SK-N-SH (cell line): ENCODE data around the gene MOGAT3. TPM values are rescaled to one million over a fixed set of nuclear protein-coding genes. Genes with fewer than 3 reads are reported as not detected.

Experiments
- CTCF ChIA-PET: fragments of 300-600, 350-600 bp; formaldehyde crosslinking; extraction: SDS; loops from one replicate; lab custom pipeline; 2021; lab: Yijun Ruan, JAX
- POLR2A ChIA-PET: fragments of 350-600 bp; sonication (Branson Sonifier 250); formaldehyde crosslinking; extraction: SDS; loops from one replicate; lab custom pipeline; 2020; ENCODE audit warnings: antibody characterized with exemption, inconsistent platforms; lab: Yijun Ruan, JAX
- DNase-seq: peaks from one replicate; pipeline ENCODE4 v3.0.0; 2012
- H2AFZ ChIP-seq: fragments of 200-600 bp; sonication (generic); 2 replicates; pipeline ENCODE4 v1.8.1; 2016; ENCODE audit warnings: antibody characterized with exemption, mild to moderate bottlenecking, low read depth
- H3F3A ChIP-seq: fragments of 200-600 bp; sonication (generic); replicated peaks from 2 replicates; pipeline ENCODE3; 2016; ENCODE audit warnings: antibody characterized with exemption, mild to moderate bottlenecking; ENCODE audit not compliant: insufficient read depth
- H3K27ac ChIP-seq, 2 experiments: fragments of 200-500 bp in 1 of 2; fragments of 200-600 bp in 1 of 2; sonication (Bioruptor generic) in 1 of 2; sonication (generic), shearing (Covaris generic) in 1 of 2; 2 replicates each; pipeline versions ENCODE4 v1.5.1 to v1.6.1; 2014 to 2016; ENCODE audit warnings: low read depth in 2 of 2, inconsistent platforms in 1 of 2, low read length in 1 of 2, mild to moderate bottlenecking in 1 of 2, mixed read lengths in 1 of 2
- H3K27me3 ChIP-seq: fragments of 200-600 bp; sonication (generic), shearing (Covaris generic); 2 replicates; pipeline ENCODE4 v1.6.1; 2016; ENCODE audit warnings: mixed run types; ENCODE audit not compliant: insufficient read depth
- H3K36me3 ChIP-seq, 2 experiments: fragments of 200-500 bp in 1 of 2; fragments of 200-600 bp in 1 of 2; sonication (Bioruptor generic) in 1 of 2; sonication (generic) in 1 of 2; replicated peaks in 1 of 2; 2 replicates each; pipeline versions ENCODE3 to v1.5.1; 2014 to 2016; ENCODE audit warnings: low read length in 1 of 2, mild to moderate bottlenecking in 1 of 2; ENCODE audit not compliant: insufficient read depth in 2 of 2, control insufficient read depth in 1 of 2
- H3K4me1 ChIP-seq, 2 experiments: fragments of 200-500 bp in 1 of 2; fragments of 200-600 bp in 1 of 2; sonication (Bioruptor generic) in 1 of 2; sonication (generic), shearing (Covaris generic) in 1 of 2; 2 replicates each; pipeline versions ENCODE4 v1.5.1 to v1.6.1; 2014 to 2016; ENCODE audit warnings: low read depth in 1 of 2, low read length in 1 of 2, mixed run types in 1 of 2; ENCODE audit not compliant: insufficient read depth in 2 of 2, control insufficient read depth in 1 of 2
- H3K4me2 ChIP-seq: fragments of 200-600 bp; sonication (generic), shearing (Covaris generic); 2 replicates; pipeline ENCODE4 v1.6.1; 2017; ENCODE audit warnings: mixed run types
- H3K4me3 ChIP-seq, 2 experiments: fragments of 200-500 bp in 1 of 2; fragments of 200-600 bp in 1 of 2; sonication (Bioruptor generic) in 1 of 2; sonication (generic), shearing (Covaris generic) in 1 of 2; 2 replicates each; pipeline versions ENCODE4 v1.5.1 to v1.8.1; 2014 to 2016; ENCODE audit warnings: low read depth in 2 of 2, inconsistent platforms in 1 of 2, low read length in 1 of 2, mild to moderate bottlenecking in 1 of 2, mixed read lengths in 1 of 2, moderate library complexity in 1 of 2
- H3K79me2 ChIP-seq: fragments of 200-600 bp; sonication (generic); 2 replicates; pipeline ENCODE4 v1.8.1; 2017; ENCODE audit warnings: mild to moderate bottlenecking; ENCODE audit not compliant: insufficient read depth
- H3K9ac ChIP-seq: fragments of 200-600 bp; sonication (generic); 2 replicates; pipeline ENCODE4 v1.6.1; 2017; ENCODE audit warnings: mixed run types
- H3K9me2 ChIP-seq: fragments of 200-600 bp; sonication (generic); 2 replicates; pipeline ENCODE4 v1.6.1; 2017; ENCODE audit warnings: mixed run types
- H3K9me3 ChIP-seq: fragments of 200-600 bp; sonication (generic); 2 replicates; pipeline ENCODE4 v1.6.1; 2017; ENCODE audit warnings: mixed run types, mild to moderate bottlenecking, moderate library complexity
- H4K20me1 ChIP-seq: fragments of 200-600 bp; sonication (generic); 2 replicates; pipeline ENCODE4 v1.6.1; 2017; ENCODE audit warnings: mild to moderate bottlenecking, mixed run types; ENCODE audit not compliant: insufficient read depth
- ELF1 ChIP-seq: IDR thresholded peaks from 2 replicates; pipeline ENCODE4 v1.4.0; 2012
- EP300 ChIP-seq, 2 experiments: IDR thresholded peaks; 2 replicates each; pipeline versions ENCODE4 v1.4.0 to v1.6.1; 2012; ENCODE audit warnings: borderline replicate concordance in 1 of 2, low read depth in 1 of 2, low read length in 1 of 2
- EZH2phosphoT487 ChIP-seq: fragments of 200-600 bp; sonication (generic); IDR thresholded peaks from 2 replicates; pipeline ENCODE4 v1.6.1; 2017; ENCODE audit warnings: low read depth, mixed run types, mild to moderate bottlenecking, antibody characterized with exemption, moderate library complexity, borderline replicate concordance
- FOSL2 ChIP-seq: IDR thresholded peaks from 2 replicates; pipeline ENCODE4 v1.4.0; 2012; ENCODE audit warnings: low read depth, mild to moderate bottlenecking, moderate library complexity, borderline replicate concordance
- FOXJ3 ChIP-seq: sonication (generic); formaldehyde crosslinking; IDR thresholded peaks from 2 replicates; pipeline ENCODE4 v1.5.1; 2020; ENCODE audit warnings: mild to moderate bottlenecking, missing genetic modification reagents
- FOXM1 ChIP-seq: IDR thresholded peaks from 2 replicates; pipeline ENCODE4 v1.4.0; 2012; ENCODE audit warnings: low read depth, mild to moderate bottlenecking
- JUND ChIP-seq: IDR thresholded peaks from 2 replicates; pipeline ENCODE4 v1.4.0; 2012
- NFIC ChIP-seq: IDR thresholded peaks from 2 replicates; pipeline ENCODE4 v1.4.0; 2012; ENCODE audit warnings: borderline replicate concordance
- NRF1 ChIP-seq: IDR thresholded peaks from 2 replicates; pipeline ENCODE4 v1.6.1; 2012; ENCODE audit warnings: low read depth, mild to moderate bottlenecking, low read length
- POLR2AphosphoS5 ChIP-seq: IDR thresholded peaks from 2 replicates; pipeline ENCODE4 v1.6.1; 2012; ENCODE audit warnings: low read depth, low read length
- RAD21 ChIP-seq: IDR thresholded peaks from 2 replicates; pipeline ENCODE4 v1.6.1; 2012; ENCODE audit warnings: mild to moderate bottlenecking, low read length
- REST ChIP-seq: IDR thresholded peaks from 2 replicates; pipeline ENCODE4 v1.6.1; 2012; ENCODE audit warnings: mild to moderate bottlenecking, low read depth, low read length, moderate library complexity
- RFX5 ChIP-seq: IDR thresholded peaks from 2 replicates; pipeline ENCODE4 v1.6.1; 2012; ENCODE audit warnings: mild to moderate bottlenecking, improper control_type of control experiment, low read length
- SIN3A ChIP-seq: IDR thresholded peaks from 2 replicates; pipeline ENCODE4 v1.6.1; 2012; ENCODE audit warnings: low read depth, mild to moderate bottlenecking, low read length, moderate library complexity, borderline replicate concordance
- SMC3 ChIP-seq: IDR thresholded peaks from 2 replicates; pipeline ENCODE4 v1.6.1; 2012; ENCODE audit warnings: low read depth, low read length, improper control_type of control experiment
- TAF1 ChIP-seq: IDR thresholded peaks from 2 replicates; pipeline ENCODE4 v1.6.1; 2012; ENCODE audit warnings: low read depth, mild to moderate bottlenecking, low read length, moderate library complexity, borderline replicate concordance
- TCF12 ChIP-seq: IDR thresholded peaks from 2 replicates; pipeline ENCODE4 v1.4.0; 2012
- TEAD4 ChIP-seq: IDR thresholded peaks from 2 replicates; pipeline ENCODE4 v1.4.0; 2012; ENCODE audit warnings: mild to moderate bottlenecking, borderline replicate concordance; ENCODE audit not compliant: insufficient read depth
- USF1 ChIP-seq: IDR thresholded peaks from 2 replicates; pipeline ENCODE4 v1.4.0; 2012; ENCODE audit warnings: low read depth, borderline replicate concordance
- ZBTB33 ChIP-seq: IDR thresholded peaks from 2 replicates; pipeline ENCODE4 v1.4.0; 2012; ENCODE audit warnings: low read depth, borderline replicate concordance
- WGBS: methylation state at CpG from one replicate; pipeline ENCODE4 v1.1.6; 2017; ENCODE audit warnings: low lambda C conversion rate; 5-methylcytosine and 5-hydroxymethylcytosine counted together
- polyA plus RNA-seq, 3 experiments: library from polyadenylated mRNA; depleted of rRNA; stranded (reverse); fragments of >200 nt; gene quantifications; 2 replicates each; pipeline ENCODE4 v1.2.3, GENCODE V29; 2012

The MOGAT3 gene
- polyA plus RNA-seq, 1 of the 3 experiments (the other 2 are of a cell fraction), result not detected

- POLR2A ChIA-PET, result interaction anchor here (2.0 kb wide), 1 partner anchor 7 kb away, joined by 8 read pairs; the partner anchor contains the start of gene VGF
- peak; percentile 33 for DNase-seq
Measured at GRCh38 chr7:101172854-101173751, 27.7 kb downstream of the MOGAT3 start.

GRCh38 chr7:101172005-101172853 is 28.6 kb downstream of the MOGAT3 start:
- H3K4me1 ChIP-seq, result peaks cover 23 to 33% of the 10 kb centered on the region in 2 experiments
- H3K9me3 ChIP-seq, result no peaks in the 10 kb centered on the region
- ChIA-PET CTCF (interaction anchor here (0.9 to 6.7 kb wide), 8 partner anchors 8 to 113 kb away, joined by 3 to 45 read pairs (median 20); partner anchors contain the start of gene NAT16), POLR2A (interaction anchor here (1.0 kb wide), 1 partner anchor 10 kb away, joined by 3 read pairs; no protein-coding TSS in a partner anchor)
- H4K20me1 ChIP-seq, result no peaks in the 10 kb centered on the region
- H3K4me2 ChIP-seq, result no peak overlapping the region
- peaks cover 21% of the 10 kb centered on the region for H3F3A ChIP-seq
- H3K9ac ChIP-seq, result no peak overlapping the region
- no peaks in the 10 kb centered on the region; the same call in 1 of the 2 replicates for H3K27me3 ChIP-seq
- H3K36me3 ChIP-seq, result no peaks in the 10 kb centered on the region
- no peak overlapping the region for H2AFZ ChIP-seq
- peak; percentile 36 for DNase-seq
- H3K9me2 ChIP-seq, result no peaks in the 10 kb centered on the region
- no peak overlapping the region for H3K4me3 ChIP-seq
- WGBS, result 89% methylated on average over 44 of the region's 79 CpGs
- H3K79me2 ChIP-seq, result no peaks in the 10 kb centered on the region
- no peak overlapping the region for H3K27ac ChIP-seq
- TF ChIP-seq REST (no peak), SIN3A (no peak), RAD21 (no peak), EP300 (IDR thresholded peaks at IDR 0.05; ENCODE audit: borderline replicate concordance in 1 of 2, low read depth in 1 of 2, low read length in 1 of 2) (no peak), NRF1 (no peak), USF1 (no peak), FOXM1 (no peak)

More at GRCh38 chr7:101172854-101173751, 27.7 kb downstream of the MOGAT3 start:
- WGBS, result 83% methylated on average over 41 of the region's 53 CpGs
- no peak overlapping the region for H2AFZ ChIP-seq
- no peaks in the 10 kb centered on the region for H3K9me2 ChIP-seq
- no peak overlapping the region for H3K9ac ChIP-seq
- H3K79me2 ChIP-seq, result no peaks in the 10 kb centered on the region
- no peaks in the 10 kb centered on the region for H3K36me3 ChIP-seq
- TF ChIP-seq POLR2AphosphoS5 (no peak), SMC3 (no peak), EZH2phosphoT487 (no peak), RAD21 (no peak), TAF1 (no peak), TCF12 (no peak), SIN3A (no peak), ZBTB33 (no peak), EP300 (IDR thresholded peaks at IDR 0.05; ENCODE audit: borderline replicate concordance in 1 of 2, low read depth in 1 of 2, low read length in 1 of 2) (no peak), FOXJ3 (CRISPR knock-in tag) (no peak), ELF1 (no peak), RFX5 (no peak), FOSL2 (no peak), JUND (no peak), NFIC (no peak), TEAD4 (no peak)
- no peak overlapping the region for H3K4me2 ChIP-seq
- H3K4me1 ChIP-seq, result peaks cover 15 to 28% of the 10 kb centered on the region in 2 experiments
- H3K9me3 ChIP-seq, result no peaks in the 10 kb centered on the region
- peaks cover 6% of the 10 kb centered on the region; the same call in 1 of the 2 replicates for H3K27me3 ChIP-seq
- CTCF ChIA-PET, result interaction anchor here (1.1 to 6.7 kb wide), 8 partner anchors 11 to 110 kb away, joined by 3 to 43 read pairs (median 5); partner anchors contain the start of gene FIS1
- H3K27ac ChIP-seq, result no peak overlapping the region
- H3K4me3 ChIP-seq, result no peak overlapping the region
- H3F3A ChIP-seq, result peaks cover 14% of the 10 kb centered on the region
- H4K20me1 ChIP-seq, result no peaks in the 10 kb centered on the region
